NB4 (cell line): ENCODE data around the gene TMEM26.

Source experiments
- DNase-seq: peaks from one replicate; pipeline ENCODE4 v3.0.0; 2010; ENCODE audit warnings: low read depth
- H3K4me3 ChIP-seq: one replicate; pipeline ENCODE4 v1.5.1; 2011; ENCODE audit warnings: mild to moderate bottlenecking, low read depth, low read length, moderate library complexity
- CTCF ChIP-seq: IDR thresholded peaks from one replicate; pipeline ENCODE4 v1.5.1; 2012; ENCODE audit warnings: low read depth, low read length
- MAX ChIP-seq: IDR thresholded peaks from 2 replicates; pipeline ENCODE4 v1.6.1; 2011; ENCODE audit warnings: low read depth, low read length
- MYC ChIP-seq: IDR thresholded peaks from 2 replicates; pipeline ENCODE4 v1.6.1; 2011; ENCODE audit warnings: low read depth, low read length
- POLR2A ChIP-seq: IDR thresholded peaks from 2 replicates; pipeline ENCODE4 v1.6.1; 2011; ENCODE audit warnings: mild to moderate bottlenecking; ENCODE audit not compliant: insufficient read length; ENCODE audit errors: extremely low read depth

TMEM26 gene

GRCh38 chr10:61472090-61472674, 19.0 kb upstream of the TMEM26 start:
- H3K4me3 ChIP-seq, result no peak overlapping the region
- no peak for DNase-seq
- TF ChIP-seq CTCF (no peak), POLR2A (no peak), MYC (no peak), MAX (no peak)

- TF ChIP-seq POLR2A (no peak), MYC (no peak), MAX (no peak), CTCF (no peak)
- DNase-seq, result no peak
- no peak overlapping the region for H3K4me3 ChIP-seq
Observed at GRCh38 chr10:61471491-61471890, 18.3 kb upstream of the TMEM26 start.

GRCh38 chr10:61470740-61471139, 17.6 kb upstream of the TMEM26 start:
- H3K4me3 ChIP-seq, result no peak overlapping the region
- DNase-seq, result no peak
- TF ChIP-seq POLR2A, result no peak

- TF ChIP-seq CTCF (no peak), POLR2A (no peak), MYC (no peak), MAX (no peak)
- no peak overlapping the region for H3K4me3 ChIP-seq
- DNase-seq, result peak; percentile 15
Observed at GRCh38 chr10:61465901-61466632, 12.9 kb upstream of the TMEM26 start.

GRCh38 chr10:61465171-61465496, 12.0 kb upstream of the TMEM26 start:
- no peak overlapping the region for H3K4me3 ChIP-seq
- no peak for TF ChIP-seq MYC
- TF ChIP-seq POLR2A, result no peak
- no peak for TF ChIP-seq MAX
- no peak for TF ChIP-seq CTCF
- DNase-seq, result no peak

- DNase-seq, result no peak
- TF ChIP-seq POLR2A, result no peak
- TF ChIP-seq CTCF, result no peak
- TF ChIP-seq MYC, result no peak
- H3K4me3 ChIP-seq, result no peak overlapping the region
Observed at GRCh38 chr10:61464461-61465170, 11.4 kb upstream of the TMEM26 start.
